Heart right ventricle (tissue), 16 donors: Measurements from ENCODE around the gene PTPRU. TPM values are rescaled to one million over a fixed set of nuclear protein-coding genes. Genes with fewer than 3 reads are reported as not detected.

Experiments used
- ATAC-seq, 8 donors: fragments of 200-7000 bp; cut with Tn5 transposase; one replicate each; pipeline ENCODE4 v1.9.1; 2020; ENCODE audit warnings: mild to moderate bottlenecking in 8 of 8, moderate library complexity in 8 of 8, moderate number of reproducible peaks in 1 of 8
- DNase-seq, 2 donors: peaks; one replicate each; pipeline ENCODE4 v3.0.0-alpha.2; 2020
- H3K27ac ChIP-seq, 10 donors: fragments of 200-600 bp; sonication (generic) in 2 of 10; one replicate each; pipeline versions ENCODE4 v1.5.0 to v1.8.0; 2020 to 2022; ENCODE audit warnings: mild to moderate bottlenecking in 3 of 10
- H3K27me3 ChIP-seq, 7 donors: fragments of 200-600 bp; one replicate each; pipeline ENCODE4 v1.8.0; 2021 to 2022; ENCODE audit warnings: mild to moderate bottlenecking in 2 of 7
- H3K36me3 ChIP-seq, 9 donors: fragments of 200-600 bp; sonication (generic) in 1 of 9; one replicate each; pipeline versions ENCODE4 v1.5.0 to v1.8.0; 2020 to 2022; ENCODE audit warnings: mild to moderate bottlenecking in 2 of 9
- H3K4me1 ChIP-seq, 9 donors: fragments of 200-600 bp; sonication (generic) in 1 of 9; one replicate each; pipeline versions ENCODE4 v1.5.0 to v1.8.0; 2020 to 2022; ENCODE audit warnings: mild to moderate bottlenecking in 4 of 9
- H3K4me3 ChIP-seq, 10 donors: fragments of 200-600 bp; sonication (generic) in 2 of 10; one replicate each; pipeline versions ENCODE4 v1.5.0 to v1.8.0; 2020 to 2022; ENCODE audit warnings: mild to moderate bottlenecking in 7 of 10, moderate library complexity in 2 of 10
- H3K9me3 ChIP-seq, 11 donors: fragments of 200-600 bp in 10 of 11; sonication (generic) in 2 of 11; one replicate each; pipeline versions ENCODE4 v1.5.0 to v1.8.0; 2013 to 2022; ENCODE audit warnings: mild to moderate bottlenecking in 2 of 11, control low read depth in 1 of 11, moderate library complexity in 1 of 11
- WGBS, 2 donors: extraction: QIAGEN DNeasy Blood & Tissue Kit; methylation state at CpG; one replicate each; pipeline ENCODE4 v1.1.7; 2013; ENCODE audit warnings: inconsistent platforms in 1 of 2; 5-methylcytosine and 5-hydroxymethylcytosine counted together
- intact Hi-C, 10 donors: fragments of 100-400 bp; cut with DNase I; formaldehyde crosslinking; loops; one replicate each; pipeline versions ENCODE4 v1.11.1 to v1.14.2; 2022
- polyA plus RNA-seq, 2 donors: library from polyadenylated mRNA; stranded (reverse); fragments of 200-250 nt; gene quantifications; one replicate each; pipeline ENCODE4 v1.2.3, GENCODE V29; 2013
- total RNA-seq, 10 donors: library from RNA; stranded (reverse); fragmentation: NEBNext Ultra II Directional in 3 of 10; extraction: Animal tissue kit (Norgen Biotek cat#: 25700) in 3 of 10; gene quantifications; one replicate each; pipeline versions ENCODE4 v1.2.1 to v1.2.4, GENCODE V29; 2021 to 2023
- TF ChIP-seq, protein P1 (sequence below), 9 donors: fragments of 200-600 bp; sonication (generic) in 2 of 9; IDR thresholded peaks; one replicate each; pipeline versions ENCODE4 v1.5.0 to v1.8.0; 2021 to 2022; ENCODE audit warnings: antibody characterized with exemption in 9 of 9, mild to moderate bottlenecking in 5 of 9, moderate library complexity in 1 of 9
- donor health status: Arrhythmogenic right ventricular cardiomyopathy.
- donor health status: ischemic (EF 13 %, LVEDD 7.1; RV severe dilation, severe dysfunction).
- donor health status: healthy with polysubstance abuse.
- donor health status: DM: no; HTN: yes; CAD: no.
- donor health status: DM: no; HTN: no; CAD: no.
- donor health status: ischemic (EF 25% LVEDD 6.9; RV normal size, moderate dysfunction).
- donor health status: ischemic (EF 25% LVEDD 5.7; RV mildly dilated, moderate dysfunction).
- donor health status: healthy.
- donor health status: DM: yes; HTN: yes; CAD: no.
- donor health status: Ischemic cardiomyopathy.
- donor health status: ischemic (EF 35%, LVEDD 5.7; RV mildly dilated, moderate dysfunction).
- donor health status: nonischemic (EF 11% LVEDD 7.7; RV severe dilation, severe dysfunction).
- donor health status: DM: yes; HTN: yes; CAD: no.
- donor health status: PGD.
- donor health status: ischemic (EF 29% LVEDD 5.4; RV normal size, mild dysfunction).
- donor health status: nonischemic (EF 23%, LVEDD 6.1; RV moderate dilation, normal function).

The PTPRU gene
- total and polyA plus RNA-seq, 12 donors, result 8.6 to 29.8 (median 14.5) TPM

GRCh38 chr1:29315262-29315661 is 78.9 kb downstream of the PTPRU start:
- intact Hi-C loops, result no loop called here
- Histone ChIP-seq H3K4me1 (no peaks in the 10 kb centered on the region), H3K4me3 (no peak overlapping the region), H3K36me3 (peaks cover 0 to 34% (median 0%) of the 10 kb centered on the region in 9 donors), H3K9me3 (no peaks in the 10 kb centered on the region), H3K27ac (no peak overlapping the region), H3K27me3 (no peaks in the 10 kb centered on the region)
- TF ChIP-seq, protein P1, sequence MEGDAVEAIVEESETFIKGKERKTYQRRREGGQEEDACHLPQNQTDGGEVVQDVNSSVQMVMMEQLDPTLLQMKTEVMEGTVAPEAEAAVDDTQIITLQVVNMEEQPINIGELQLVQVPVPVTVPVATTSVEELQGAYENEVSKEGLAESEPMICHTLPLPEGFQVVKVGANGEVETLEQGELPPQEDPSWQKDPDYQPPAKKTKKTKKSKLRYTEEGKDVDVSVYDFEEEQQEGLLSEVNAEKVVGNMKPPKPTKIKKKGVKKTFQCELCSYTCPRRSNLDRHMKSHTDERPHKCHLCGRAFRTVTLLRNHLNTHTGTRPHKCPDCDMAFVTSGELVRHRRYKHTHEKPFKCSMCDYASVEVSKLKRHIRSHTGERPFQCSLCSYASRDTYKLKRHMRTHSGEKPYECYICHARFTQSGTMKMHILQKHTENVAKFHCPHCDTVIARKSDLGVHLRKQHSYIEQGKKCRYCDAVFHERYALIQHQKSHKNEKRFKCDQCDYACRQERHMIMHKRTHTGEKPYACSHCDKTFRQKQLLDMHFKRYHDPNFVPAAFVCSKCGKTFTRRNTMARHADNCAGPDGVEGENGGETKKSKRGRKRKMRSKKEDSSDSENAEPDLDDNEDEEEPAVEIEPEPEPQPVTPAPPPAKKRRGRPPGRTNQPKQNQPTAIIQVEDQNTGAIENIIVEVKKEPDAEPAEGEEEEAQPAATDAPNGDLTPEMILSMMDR (IDR thresholded peaks at IDR 0.05), result no peak
- DNase-seq, result no peak
- 93 to 96% methylated on average over 15 of the region's 15 CpGs for WGBS, 2 donors
- ATAC-seq, result no peak

DNA sequence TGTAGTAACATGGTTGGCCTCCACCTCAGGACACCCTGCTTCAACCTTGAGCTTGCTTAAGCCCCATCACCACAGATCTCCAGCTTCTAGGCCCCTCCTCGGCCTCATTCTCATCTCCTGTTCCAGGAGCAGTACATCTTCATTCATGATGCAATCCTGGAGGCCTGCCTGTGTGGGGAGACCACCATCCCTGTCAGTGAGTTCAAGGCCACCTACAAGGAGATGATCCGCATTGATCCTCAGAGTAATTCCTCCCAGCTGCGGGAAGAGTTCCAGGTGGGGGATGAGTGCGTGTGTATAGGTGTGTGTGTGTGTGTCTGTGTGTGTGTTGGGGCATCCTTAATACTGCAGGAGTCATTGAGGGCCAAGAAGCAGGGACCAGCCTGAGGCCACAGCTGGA is 79.6 kb downstream of the PTPRU start:
- TF ChIP-seq, protein P1 (IDR thresholded peaks at IDR 0.05), result no peak
- Histone ChIP-seq H3K27me3 (no peaks in the 10 kb centered on the region), H3K27ac (no peak overlapping the region), H3K4me1 (no peaks in the 10 kb centered on the region), H3K9me3 (no peaks in the 10 kb centered on the region), H3K36me3 (peaks cover 0 to 34% (median 0%) of the 10 kb centered on the region in 9 donors), H3K4me3 (no peak overlapping the region)
- 93 to 94% methylated on average over 4 of the region's 4 CpGs for WGBS, 2 donors
- DNase-seq, result no peak
- intact Hi-C loops, result no loop called here
- no peak for ATAC-seq

DNA sequence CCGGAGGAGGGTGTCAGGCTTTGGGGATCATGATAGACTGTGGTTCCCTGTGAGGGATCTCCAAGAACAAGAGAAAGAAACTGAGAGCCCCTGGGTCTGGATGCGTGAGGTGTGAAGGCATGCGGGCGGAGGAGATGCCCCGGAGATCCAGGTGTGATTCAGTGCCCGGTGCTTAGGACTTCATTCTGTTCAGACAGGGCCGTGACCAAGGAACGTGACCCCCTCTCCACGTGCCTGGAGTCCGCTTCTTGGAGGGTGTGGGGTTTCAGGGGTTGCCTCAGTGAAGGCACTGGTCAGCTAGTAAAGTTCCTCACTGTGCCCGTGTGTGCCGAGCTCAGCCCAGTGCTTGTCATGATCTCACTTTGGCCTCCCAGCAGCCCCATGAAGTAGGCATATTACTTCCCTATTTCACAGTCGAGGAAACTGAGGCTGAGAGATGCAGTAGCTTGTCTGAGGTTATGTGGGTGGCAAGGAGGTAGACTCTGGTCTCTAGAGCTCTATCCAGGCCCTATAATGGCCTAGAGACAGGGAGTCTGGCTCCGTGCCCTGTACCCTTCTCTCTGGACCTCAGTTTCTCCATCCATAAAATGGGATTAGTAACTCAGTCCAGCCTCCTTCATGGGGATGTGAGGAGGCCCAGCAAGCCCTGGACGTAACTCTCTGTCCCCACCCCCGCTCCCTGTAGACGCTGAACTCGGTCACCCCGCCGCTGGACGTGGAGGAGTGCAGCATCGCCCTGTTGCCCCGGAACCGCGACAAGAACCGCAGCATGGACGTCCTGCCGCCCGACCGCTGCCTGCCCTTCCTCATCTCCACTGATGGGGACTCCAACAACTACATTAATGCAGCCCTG is 81.0 kb downstream of the PTPRU start:
- TF ChIP-seq, protein P1 (IDR thresholded peaks at IDR 0.05), result no peak
- no peak overlapping the region for H3K4me3 ChIP-seq
- 87 to 92% methylated on average over 30 of the region's 30 CpGs for WGBS, 2 donors
- H3K27me3 ChIP-seq, result no peaks in the 10 kb centered on the region
- intact Hi-C loops, result no loop called here
- H3K4me1 ChIP-seq, result no peaks in the 10 kb centered on the region
- no peak for DNase-seq
- no peaks in the 10 kb centered on the region for H3K9me3 ChIP-seq
- ATAC-seq, result no peak
- no peak overlapping the region for H3K27ac ChIP-seq
- H3K36me3 ChIP-seq, result peaks cover 0 to 34% (median 0%) of the 10 kb centered on the region in 9 donors

DNA sequence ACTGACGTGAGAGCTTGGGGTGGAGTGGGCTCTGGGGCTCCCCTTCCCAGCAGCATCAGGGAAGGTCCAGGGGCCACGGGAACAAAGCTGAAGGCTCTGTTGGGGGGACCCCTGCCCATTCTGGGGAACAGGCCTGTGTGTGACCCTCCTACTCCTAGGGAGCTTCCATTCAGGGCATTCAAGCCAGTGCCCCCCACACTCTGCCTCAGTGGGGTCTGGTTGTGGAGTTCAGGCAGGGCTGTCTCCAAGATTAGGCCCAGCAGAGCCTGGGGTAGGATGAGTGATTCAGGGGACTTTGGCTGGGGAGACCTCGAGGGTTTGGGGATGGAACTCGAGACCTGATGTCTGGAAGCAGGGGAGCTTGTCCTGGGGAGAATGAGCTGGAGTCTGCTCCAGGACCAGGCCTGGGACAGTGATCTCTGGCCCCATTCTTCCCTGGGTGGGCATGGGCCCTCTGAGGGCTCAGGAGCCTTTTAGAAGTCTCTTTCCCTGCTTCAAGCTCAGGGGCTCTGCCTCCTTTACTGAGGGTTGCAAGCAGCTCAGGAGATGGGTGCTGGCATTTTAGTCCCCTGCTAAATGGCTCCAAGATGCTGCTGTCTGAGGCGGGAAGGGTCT is 81.7 kb downstream of the PTPRU start:
- Histone ChIP-seq H3K27me3 (no peaks in the 10 kb centered on the region), H3K36me3 (peaks cover 0 to 34% (median 0%) of the 10 kb centered on the region in 9 donors), H3K27ac (no peak overlapping the region), H3K9me3 (no peaks in the 10 kb centered on the region), H3K4me1 (no peaks in the 10 kb centered on the region), H3K4me3 (no peak overlapping the region)
- intact Hi-C loops, result no loop called here
- WGBS, 2 donors, result 85 to 92% methylated on average over 5 of the region's 5 CpGs
- TF ChIP-seq, protein P1 (IDR thresholded peaks at IDR 0.05), result no peak
- DNase-seq (no peak), ATAC-seq (no peak)
